ENCODE results near the gene METRN.

DNA sequence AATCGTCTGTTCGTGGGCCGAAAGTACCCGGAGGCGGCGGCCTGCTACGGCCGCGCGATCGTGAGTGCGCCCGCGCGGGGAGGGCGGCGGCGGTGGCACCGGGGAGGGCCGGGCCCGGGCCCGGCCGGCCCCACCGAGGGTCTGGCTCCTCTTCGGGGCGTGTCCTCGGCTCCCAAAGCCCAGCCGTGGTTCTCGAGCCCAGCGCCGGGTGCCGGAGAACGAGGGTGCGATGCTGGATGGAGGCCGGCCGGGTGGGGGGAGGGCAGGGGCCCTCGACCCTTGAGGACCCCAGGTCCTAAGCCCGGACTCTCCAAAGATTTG lies 34.3 kb upstream of the METRN start:
- no peak for TF ChIP-seq EZH2 (IDR thresholded peaks at IDR 0.05; ENCODE audit: low read length, missing control alignments)
- no peak for TF ChIP-seq CTCF (conservative IDR thresholded peaks at IDR 0.05 in 1 of 2, IDR thresholded peaks at IDR 0.05 in 1 of 2; ENCODE audit: low read depth in 1 of 2, low read length in 2 of 2)

Measured in fibroblast of lung (primary cell).